ENCODE data around the gene ZNF414. TPM values are rescaled to one million over a fixed set of nuclear protein-coding genes. Genes with fewer than 3 reads are reported as not detected.

Gene ZNF414
- total RNA-seq, 1 donor from 2014 or later = 22.9 TPM

GRCh38 chr19:8537099-8537498 lies 23.1 kb upstream of the ZNF414 start:
- DNase-seq (ENCODE audit: low spot score) = no peak
- Mint-ChIP-seq H3K4me1 (ENCODE audit: unreplicated experiment) (no peaks in the 10 kb centered on the region), H3K36me3 (ENCODE audit: low read depth, unreplicated experiment) (no peaks in the 10 kb centered on the region), H3K27me3 (ENCODE audit: unreplicated experiment) (peaks cover 4% of the 10 kb centered on the region), H3K27ac (ENCODE audit: unreplicated experiment) (no peak overlapping the region), H3K4me3 (ENCODE audit: unreplicated experiment) (no peak overlapping the region), H3K9me3 (ENCODE audit: unreplicated experiment) (no peaks in the 10 kb centered on the region)
- TF ChIP-seq CTCF (IDR thresholded peaks at IDR 0.05; ENCODE audit: unreplicated experiment) = no peak

GRCh38 chr19:8536282-8536681 lies 22.3 kb upstream of the ZNF414 start:
- DNase-seq (ENCODE audit: low spot score) = no peak
- Mint-ChIP-seq H3K27me3 (ENCODE audit: unreplicated experiment) (peaks cover 4% of the 10 kb centered on the region), H3K9me3 (ENCODE audit: unreplicated experiment) (no peaks in the 10 kb centered on the region), H3K36me3 (ENCODE audit: low read depth, unreplicated experiment) (no peaks in the 10 kb centered on the region), H3K4me3 (ENCODE audit: unreplicated experiment) (no peak overlapping the region), H3K27ac (ENCODE audit: unreplicated experiment) (no peak overlapping the region), H3K4me1 (ENCODE audit: unreplicated experiment) (no peaks in the 10 kb centered on the region)
- TF ChIP-seq CTCF (IDR thresholded peaks at IDR 0.05; ENCODE audit: unreplicated experiment) = no peak

- peaks cover 4% of the 10 kb centered on the region for H3K27me3 Mint-ChIP-seq (ENCODE audit: unreplicated experiment)
These were observed 18.3 kb upstream of the ZNF414 start for GRCh38 chr19:8532225-8532624.

GRCh38 chr19:8531470-8531869 lies 17.5 kb upstream of the ZNF414 start:
- peaks cover 10% of the 10 kb centered on the region for H3K27me3 Mint-ChIP-seq (ENCODE audit: unreplicated experiment)
- DNase-seq (ENCODE audit: low spot score) = no peak
- peaks cover 18% of the 10 kb centered on the region for H3K36me3 Mint-ChIP-seq (ENCODE audit: low read depth, unreplicated experiment)
- H3K9me3 Mint-ChIP-seq (ENCODE audit: unreplicated experiment) = no peaks in the 10 kb centered on the region
- no peak overlapping the region for H3K27ac Mint-ChIP-seq (ENCODE audit: unreplicated experiment)
- H3K4me3 Mint-ChIP-seq (ENCODE audit: unreplicated experiment) = no peak overlapping the region
- peaks cover 7% of the 10 kb centered on the region for H3K4me1 Mint-ChIP-seq (ENCODE audit: unreplicated experiment)
- no peak for TF ChIP-seq CTCF (IDR thresholded peaks at IDR 0.05; ENCODE audit: unreplicated experiment)

More at GRCh38 chr19:8532225-8532624, 18.3 kb upstream of the ZNF414 start:
- H3K36me3 Mint-ChIP-seq (ENCODE audit: low read depth, unreplicated experiment) = peaks cover 13% of the 10 kb centered on the region
- TF ChIP-seq CTCF (IDR thresholded peaks at IDR 0.05; ENCODE audit: unreplicated experiment) = no peak
- H3K4me3 Mint-ChIP-seq (ENCODE audit: unreplicated experiment) = no peak overlapping the region
- H3K4me1 Mint-ChIP-seq (ENCODE audit: unreplicated experiment) = peaks cover 2% of the 10 kb centered on the region
- no peak for DNase-seq (ENCODE audit: low spot score)
- no peaks in the 10 kb centered on the region for H3K9me3 Mint-ChIP-seq (ENCODE audit: unreplicated experiment)
- no peak overlapping the region for H3K27ac Mint-ChIP-seq (ENCODE audit: unreplicated experiment)

GRCh38 chr19:8530061-8530679 lies 16.2 kb upstream of the ZNF414 start:
- Mint-ChIP-seq H3K36me3 (ENCODE audit: low read depth, unreplicated experiment) (peaks cover 18% of the 10 kb centered on the region), H3K4me1 (ENCODE audit: unreplicated experiment) (peaks cover 7% of the 10 kb centered on the region), H3K4me3 (ENCODE audit: unreplicated experiment) (no peak overlapping the region), H3K27ac (ENCODE audit: unreplicated experiment) (no peak overlapping the region), H3K27me3 (ENCODE audit: unreplicated experiment) (peaks cover 6% of the 10 kb centered on the region), H3K9me3 (ENCODE audit: unreplicated experiment) (no peaks in the 10 kb centered on the region)
- TF ChIP-seq CTCF (IDR thresholded peaks at IDR 0.05; ENCODE audit: unreplicated experiment) = no peak
- DNase-seq (ENCODE audit: low spot score) = no peak
